Measurements from ENCODE around the gene TSHZ3. TPM values are rescaled to one million over a fixed set of nuclear protein-coding genes. Genes with fewer than 3 reads are reported as not detected.

TSHZ3 gene
- total RNA-seq, 2 experiments from 2014 or later: 0.52 to 0.57 TPM

GRCh38 chr19:31256593-31256960 lies 92.7 kb downstream of the TSHZ3 start:
- CTCF ChIA-PET: no interaction called here
- POLR2A ChIA-PET: no interaction called here

GRCh38 chr19:31255831-31256592 lies 93.2 kb downstream of the TSHZ3 start:
- CTCF ChIA-PET: no interaction called here
- POLR2A ChIA-PET: no interaction called here

GRCh38 chr19:31255174-31255799 lies 93.9 kb downstream of the TSHZ3 start:
- POLR2A ChIA-PET: no interaction called here

GRCh38 chr19:31254611-31255010 lies 94.6 kb downstream of the TSHZ3 start:
- ChIA-PET CTCF (interaction anchor here (1.2 kb wide), 1 partner anchor 17 kb away, joined by 3 read pairs; no protein-coding TSS in a partner anchor), POLR2A (no interaction called here)

More at GRCh38 chr19:31255174-31255799, 93.9 kb downstream of the TSHZ3 start:
- CTCF ChIA-PET: interaction anchor here (1.2 kb wide), 1 partner anchor 16 kb away, joined by 3 read pairs; no protein-coding TSS in a partner anchor

- ChIA-PET CTCF (no interaction called here), POLR2A (no interaction called here)
Observed at GRCh38 chr19:31254180-31254551, 95.1 kb downstream of the TSHZ3 start.

GRCh38 chr19:31253526-31254179 lies 95.6 kb downstream of the TSHZ3 start:
- ChIA-PET POLR2A (no interaction called here), CTCF (no interaction called here)

GRCh38 chr19:31252441-31252840 lies 96.8 kb downstream of the TSHZ3 start:
- POLR2A ChIA-PET: no interaction called here

GRCh38 chr19:31249217-31249616 lies 100.0 kb downstream of the TSHZ3 start:
- POLR2A ChIA-PET: no interaction called here
- CTCF ChIA-PET: no interaction called here

More at GRCh38 chr19:31252441-31252840, 96.8 kb downstream of the TSHZ3 start:
- CTCF ChIA-PET: no interaction called here

- ChIA-PET CTCF (no interaction called here), POLR2A (no interaction called here)
Observed at GRCh38 chr19:31235806-31236205, 113.4 kb downstream of the TSHZ3 start.

GRCh38 chr19:31233295-31233800 lies 115.9 kb downstream of the TSHZ3 start:
- ChIA-PET CTCF (no interaction called here), POLR2A (interaction anchor here (0.6 kb wide), 1 partner anchor 159 kb away, joined by 3 read pairs; no protein-coding TSS in a partner anchor)

GRCh38 chr19:31232871-31233270 lies 116.4 kb downstream of the TSHZ3 start:
- POLR2A ChIA-PET: no interaction called here
- CTCF ChIA-PET: no interaction called here

GRCh38 chr19:31232180-31232579 lies 117.1 kb downstream of the TSHZ3 start:
- POLR2A ChIA-PET: no interaction called here
- CTCF ChIA-PET: no interaction called here

- CTCF ChIA-PET: interaction anchor here (0.7 kb wide), 1 partner anchor 1590 kb away, joined by 4 read pairs; no protein-coding TSS in a partner anchor
- POLR2A ChIA-PET: no interaction called here
Observed at GRCh38 chr19:31231237-31231636, 118.0 kb downstream of the TSHZ3 start.

- CTCF ChIA-PET: no interaction called here
- POLR2A ChIA-PET: no interaction called here
Observed at GRCh38 chr19:31226151-31226935, 122.9 kb downstream of the TSHZ3 start.

All from activated CD8-positive, alpha-beta memory T cell treated with anti-CD3 and anti-CD28 coated beads for 36 hours (primary cell).